Measurements from ENCODE around the gene EXOC3L4. TPM values are rescaled to one million over a fixed set of nuclear protein-coding genes. Genes with fewer than 3 reads are reported as not detected.

EXOC3L4 gene
- total RNA-seq, 1 experiment from 2014 or later = not detected

- ChIA-PET POLR2A (no interaction called here), CTCF (no interaction called here), RAD21 (ENCODE audit: low non-redundant PET in 1 of 2, low total read pairs in 2 of 2, uncharacterized antibody in 2 of 2, unreplicated experiment in 2 of 2) (interaction anchor here in 1 of 2 experiments (0.7 kb wide), 1 partner anchor 8 kb away, joined by 3 read pairs; no protein-coding TSS in a partner anchor)
- H3K4me1 ChIP-seq (ENCODE audit: control insufficient read depth in 1 of 2, insufficient read depth in 2 of 2, low read length in 2 of 2) = peaks cover 43 to 62% of the 10 kb centered on the region in 2 experiments
- H3K27ac ChIP-seq (ENCODE audit: low read depth, low read length) = no peak overlapping the region; the same call in 1 of the 2 replicates
- H3K36me3 ChIP-seq (ENCODE audit: control insufficient read depth in 1 of 2, insufficient read depth in 2 of 2, low read length in 2 of 2) = no peaks in the 10 kb centered on the region
- H3K4me2 ChIP-seq (ENCODE audit: low read length) = no peak overlapping the region
- no peak overlapping the region for H2AFZ ChIP-seq (ENCODE audit: low read depth, low read length, poor library complexity, severe bottlenecking)
- no TSS peak for BruUV-seq (replicated peaks)
- no peaks in the 10 kb centered on the region for H3K27me3 ChIP-seq (ENCODE audit: insufficient read depth, low read length)
- no peaks in the 10 kb centered on the region for H3K9me2 ChIP-seq (ENCODE audit: insufficient read depth)
- TF ChIP-seq ELF1 (IDR thresholded peaks at IDR 0.05; ENCODE audit: borderline replicate concordance, low read depth) (no peak), CEBPB (IDR thresholded peaks at IDR 0.05; ENCODE audit: low read depth) (no peak), RAD21 (IDR thresholded peaks at IDR 0.05; ENCODE audit: low read depth) (no peak), POLR2AphosphoS5 (IDR thresholded peaks at IDR 0.05; ENCODE audit: low read depth, low read length) (no peak), FOSL1 (IDR thresholded peaks at IDR 0.05; ENCODE audit: low read depth) (no peak), YY1 (IDR thresholded peaks at IDR 0.05; ENCODE audit: extremely low read depth, insufficient replicate concordance, low read depth, low read length) (no peak), EZH2phosphoT487 (IDR thresholded peaks at IDR 0.05; ENCODE audit: borderline replicate concordance) (no peak), SP1 (IDR thresholded peaks at IDR 0.05; ENCODE audit: low read depth) (no peak), TCF7L2 (IDR thresholded peaks at IDR 0.05; ENCODE audit: borderline replicate concordance, extremely low read depth, insufficient read depth, insufficient read length) (no peak), CBX3 (IDR thresholded peaks at IDR 0.05; ENCODE audit: low read depth) (no peak)
- TF ChIP-seq, protein P1, sequence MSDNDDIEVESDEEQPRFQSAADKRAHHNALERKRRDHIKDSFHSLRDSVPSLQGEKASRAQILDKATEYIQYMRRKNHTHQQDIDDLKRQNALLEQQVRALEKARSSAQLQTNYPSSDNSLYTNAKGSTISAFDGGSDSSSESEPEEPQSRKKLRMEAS (IDR thresholded peaks at IDR 0.05) = no peak
- no peaks in the 10 kb centered on the region for H3K9me3 ChIP-seq (ENCODE audit: control insufficient read depth in 1 of 2, insufficient read depth in 1 of 2, low read depth in 1 of 2, low read length in 2 of 2)
- no peak overlapping the region for H3K9ac ChIP-seq (ENCODE audit: low read length)
- no peaks in the 10 kb centered on the region for H3K79me2 ChIP-seq (ENCODE audit: insufficient read depth, low read length)
- no peak overlapping the region for H3K4me3 ChIP-seq (replicated peaks in 1 of 2; ENCODE audit: low read depth in 1 of 2, low read length in 2 of 2)
- ATAC-seq (no peak), DNase-seq (ENCODE audit: low read depth, low spot score) (no peak)
- intact Hi-C loops (cut with micrococcal nuclease) = no loop called here
- no peaks in the 10 kb centered on the region for H4K20me1 ChIP-seq (ENCODE audit: insufficient read depth)
Measured at GRCh38 chr14:103113303-103113702, 18.8 kb downstream of the EXOC3L4 start.

- intact Hi-C loops (cut with micrococcal nuclease) = no loop called here
- no peaks in the 10 kb centered on the region for H3K9me2 ChIP-seq (ENCODE audit: insufficient read depth)
- ChIA-PET CTCF (no interaction called here), POLR2A (no interaction called here), RAD21 (ENCODE audit: low non-redundant PET in 1 of 2, low total read pairs in 2 of 2, uncharacterized antibody in 2 of 2, unreplicated experiment in 2 of 2) (no interaction called here)
- no peak overlapping the region for H3K27ac ChIP-seq (ENCODE audit: low read depth, low read length)
- no peaks in the 10 kb centered on the region for H3K9me3 ChIP-seq (ENCODE audit: control insufficient read depth in 1 of 2, insufficient read depth in 1 of 2, low read depth in 1 of 2, low read length in 2 of 2)
- H3K4me1 ChIP-seq (ENCODE audit: control insufficient read depth in 1 of 2, insufficient read depth in 2 of 2, low read length in 2 of 2) = peaks cover 38 to 57% of the 10 kb centered on the region in 2 experiments
- H3K4me2 ChIP-seq (ENCODE audit: low read length) = no peak overlapping the region
- H4K20me1 ChIP-seq (ENCODE audit: insufficient read depth) = no peaks in the 10 kb centered on the region
- no peak for DNase-seq (ENCODE audit: low read depth, low spot score)
- TF ChIP-seq POLR2AphosphoS5 (IDR thresholded peaks at IDR 0.05; ENCODE audit: low read depth, low read length) = no peak
- no peak for TF ChIP-seq FOSL1 (IDR thresholded peaks at IDR 0.05; ENCODE audit: low read depth)
- TF ChIP-seq, protein P1 (IDR thresholded peaks at IDR 0.05) = no peak
- no peak for TF ChIP-seq YY1 (IDR thresholded peaks at IDR 0.05; ENCODE audit: extremely low read depth, insufficient replicate concordance, low read depth, low read length)
- TF ChIP-seq, protein P2, sequence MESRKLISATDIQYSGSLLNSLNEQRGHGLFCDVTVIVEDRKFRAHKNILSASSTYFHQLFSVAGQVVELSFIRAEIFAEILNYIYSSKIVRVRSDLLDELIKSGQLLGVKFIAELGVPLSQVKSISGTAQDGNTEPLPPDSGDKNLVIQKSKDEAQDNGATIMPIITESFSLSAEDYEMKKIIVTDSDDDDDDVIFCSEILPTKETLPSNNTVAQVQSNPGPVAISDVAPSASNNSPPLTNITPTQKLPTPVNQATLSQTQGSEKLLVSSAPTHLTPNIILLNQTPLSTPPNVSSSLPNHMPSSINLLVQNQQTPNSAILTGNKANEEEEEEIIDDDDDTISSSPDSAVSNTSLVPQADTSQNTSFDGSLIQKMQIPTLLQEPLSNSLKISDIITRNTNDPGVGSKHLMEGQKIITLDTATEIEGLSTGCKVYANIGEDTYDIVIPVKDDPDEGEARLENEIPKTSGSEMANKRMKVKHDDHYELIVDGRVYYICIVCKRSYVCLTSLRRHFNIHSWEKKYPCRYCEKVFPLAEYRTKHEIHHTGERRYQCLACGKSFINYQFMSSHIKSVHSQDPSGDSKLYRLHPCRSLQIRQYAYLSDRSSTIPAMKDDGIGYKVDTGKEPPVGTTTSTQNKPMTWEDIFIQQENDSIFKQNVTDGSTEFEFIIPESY (IDR thresholded peaks at IDR 0.05; ENCODE audit: extremely low read depth, insufficient replicate concordance, low read length) = no peak
- TF ChIP-seq CTCF (IDR thresholded peaks at IDR 0.05 in 2 of 3, conservative IDR thresholded peaks at IDR 0.05 in 1 of 3; ENCODE audit: borderline replicate concordance in 1 of 3, insufficient read depth in 1 of 3, low read depth in 2 of 3, low read length in 2 of 3) = no peak
- no peak for TF ChIP-seq JUND (IDR thresholded peaks at IDR 0.05)
- H3K79me2 ChIP-seq (ENCODE audit: insufficient read depth, low read length) = no peaks in the 10 kb centered on the region
- no peaks in the 10 kb centered on the region for H3K27me3 ChIP-seq (ENCODE audit: insufficient read depth, low read length)
- no peak overlapping the region for H2AFZ ChIP-seq (ENCODE audit: low read depth, low read length, poor library complexity, severe bottlenecking)
- no TSS peak for BruUV-seq (replicated peaks)
- no peak overlapping the region for H3K4me3 ChIP-seq (replicated peaks in 1 of 2; ENCODE audit: low read depth in 1 of 2, low read length in 2 of 2)
- H3K9ac ChIP-seq (ENCODE audit: low read length) = no peak overlapping the region
- ATAC-seq = no peak
- no peaks in the 10 kb centered on the region for H3K36me3 ChIP-seq (ENCODE audit: control insufficient read depth in 1 of 2, insufficient read depth in 2 of 2, low read length in 2 of 2)
Measured at GRCh38 chr14:103113774-103114173, 19.2 kb downstream of the EXOC3L4 start.

All from HCT116 (cell line).